C4-2B (cell line): ENCODE data around the gene AXIN1.

ENCODE experiments used
- CTCF ChIP-seq: fragments of 450-650 bp; conservative IDR thresholded peaks from 2 replicates; pipeline ENCODE4 v1.5.1; 2017; ENCODE audit warnings: mild to moderate bottlenecking
- ZFX ChIP-seq: fragments of 450-650 bp; IDR thresholded peaks from 2 replicates; pipeline ENCODE4 v1.6.1; 2017

- TF ChIP-seq CTCF (no peak), ZFX (no peak)
Measured at GRCh38 chr16:373020-373598, 20.6 kb upstream of the AXIN1 start.
